GM21526 (cell line): Measurements from ENCODE around the gene PCDH9.

Source experiments
- ATAC-seq: cut with Tn5 transposase; IDR thresholded peaks from one replicate; pipeline ENCODE4 v1.9.1; 2021; ENCODE audit warnings: moderate library complexity; ENCODE audit not compliant: unreplicated experiment, low FRiP score

The PCDH9 gene, protein sequence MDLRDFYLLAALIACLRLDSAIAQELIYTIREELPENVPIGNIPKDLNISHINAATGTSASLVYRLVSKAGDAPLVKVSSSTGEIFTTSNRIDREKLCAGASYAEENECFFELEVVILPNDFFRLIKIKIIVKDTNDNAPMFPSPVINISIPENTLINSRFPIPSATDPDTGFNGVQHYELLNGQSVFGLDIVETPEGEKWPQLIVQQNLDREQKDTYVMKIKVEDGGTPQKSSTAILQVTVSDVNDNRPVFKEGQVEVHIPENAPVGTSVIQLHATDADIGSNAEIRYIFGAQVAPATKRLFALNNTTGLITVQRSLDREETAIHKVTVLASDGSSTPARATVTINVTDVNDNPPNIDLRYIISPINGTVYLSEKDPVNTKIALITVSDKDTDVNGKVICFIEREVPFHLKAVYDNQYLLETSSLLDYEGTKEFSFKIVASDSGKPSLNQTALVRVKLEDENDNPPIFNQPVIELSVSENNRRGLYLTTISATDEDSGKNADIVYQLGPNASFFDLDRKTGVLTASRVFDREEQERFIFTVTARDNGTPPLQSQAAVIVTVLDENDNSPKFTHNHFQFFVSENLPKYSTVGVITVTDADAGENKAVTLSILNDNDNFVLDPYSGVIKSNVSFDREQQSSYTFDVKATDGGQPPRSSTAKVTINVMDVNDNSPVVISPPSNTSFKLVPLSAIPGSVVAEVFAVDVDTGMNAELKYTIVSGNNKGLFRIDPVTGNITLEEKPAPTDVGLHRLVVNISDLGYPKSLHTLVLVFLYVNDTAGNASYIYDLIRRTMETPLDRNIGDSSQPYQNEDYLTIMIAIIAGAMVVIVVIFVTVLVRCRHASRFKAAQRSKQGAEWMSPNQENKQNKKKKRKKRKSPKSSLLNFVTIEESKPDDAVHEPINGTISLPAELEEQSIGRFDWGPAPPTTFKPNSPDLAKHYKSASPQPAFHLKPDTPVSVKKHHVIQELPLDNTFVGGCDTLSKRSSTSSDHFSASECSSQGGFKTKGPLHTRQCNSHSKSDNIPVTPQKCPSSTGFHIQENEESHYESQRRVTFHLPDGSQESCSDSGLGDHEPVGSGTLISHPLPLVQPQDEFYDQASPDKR (N-terminal part only)

DNA sequence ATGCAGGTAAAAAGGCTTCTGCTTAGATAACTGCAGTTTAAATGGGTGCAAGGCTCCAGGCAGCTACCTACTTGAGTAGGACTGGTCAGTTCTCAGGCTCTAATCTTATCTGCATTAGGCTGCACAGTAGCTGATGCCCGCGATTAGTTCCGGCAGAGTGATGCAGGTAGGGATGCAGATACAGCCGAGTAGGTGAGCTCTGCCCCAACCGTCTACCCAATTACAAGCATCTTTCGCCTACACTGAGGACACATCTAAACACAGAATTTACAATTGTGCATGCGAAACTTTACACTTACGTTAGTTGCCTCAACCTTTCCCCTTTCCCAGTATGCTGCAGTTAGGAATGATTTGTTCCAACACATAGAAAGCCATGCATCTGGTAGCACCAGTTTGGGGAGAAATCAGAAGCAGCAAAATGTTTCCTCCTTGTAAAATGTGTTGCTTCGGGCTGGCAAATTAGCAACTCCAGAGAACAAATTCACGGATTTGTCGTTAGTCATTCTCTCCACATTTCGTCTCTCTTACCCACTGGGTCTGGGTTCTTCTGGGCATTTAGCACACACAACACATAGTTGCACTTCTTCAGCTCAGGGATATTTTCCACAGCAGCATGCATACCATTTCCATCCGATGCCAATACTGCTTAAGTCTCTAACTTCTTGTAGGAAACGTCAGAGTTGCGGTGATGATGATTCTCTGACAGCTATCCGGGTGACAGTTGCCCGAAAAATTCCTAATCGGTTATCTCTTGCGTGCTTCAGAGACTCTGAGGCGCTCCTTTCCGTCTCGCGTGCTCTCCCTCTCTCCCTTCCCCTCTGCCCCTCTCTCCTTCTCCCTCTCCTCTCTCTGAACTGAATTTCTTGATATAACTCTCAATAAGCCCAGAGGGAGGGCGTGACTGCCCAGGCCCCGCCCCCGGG, at the start of gene PCDH9:
Gene PCDH9 (minus strand): TSS at position 856 of the 923 bp plus-strand sequence. CDS start 1,896 bp downstream, outside the sequence.
- peak; percentile 12 for ATAC-seq

DNA sequence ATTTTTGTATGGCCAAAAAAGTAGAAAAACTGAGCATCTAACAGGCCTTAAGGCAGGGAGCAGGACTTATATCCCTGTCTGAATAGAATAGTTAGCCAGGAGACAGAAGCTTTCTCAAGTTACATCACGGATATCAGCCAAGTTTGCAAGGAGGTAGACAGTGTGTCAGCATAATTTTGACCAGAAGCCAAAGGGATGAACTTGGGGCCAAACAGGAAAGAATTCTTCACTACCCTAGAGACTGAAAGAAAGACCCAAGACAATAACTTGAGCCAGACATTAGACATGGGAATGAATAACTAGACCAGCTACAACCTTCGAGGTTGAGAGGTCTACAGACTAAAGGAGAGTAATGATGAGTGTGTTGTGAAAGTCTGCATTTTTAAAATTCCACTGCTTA, 48.1 kb upstream of the PCDH9 start:
- no peak for ATAC-seq

DNA sequence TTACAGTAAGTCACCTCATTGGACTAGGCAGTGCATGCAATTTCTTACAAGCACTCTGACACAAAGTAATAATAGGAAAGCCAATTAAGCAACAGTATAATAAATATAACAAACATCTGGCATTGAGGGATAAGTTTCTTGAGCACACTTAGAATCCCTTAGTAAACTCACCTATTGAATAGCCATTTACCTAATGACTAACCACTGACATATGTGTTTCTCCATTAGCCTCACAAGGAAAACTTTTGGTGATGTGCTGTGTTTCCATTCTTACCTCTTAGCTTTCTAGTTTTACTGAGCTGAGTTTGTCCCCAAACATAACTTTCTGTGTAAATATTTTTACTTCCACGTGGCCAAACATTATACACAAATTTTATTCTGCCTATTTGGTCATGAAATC, 47.4 kb upstream of the PCDH9 start:
- ATAC-seq = no peak

DNA sequence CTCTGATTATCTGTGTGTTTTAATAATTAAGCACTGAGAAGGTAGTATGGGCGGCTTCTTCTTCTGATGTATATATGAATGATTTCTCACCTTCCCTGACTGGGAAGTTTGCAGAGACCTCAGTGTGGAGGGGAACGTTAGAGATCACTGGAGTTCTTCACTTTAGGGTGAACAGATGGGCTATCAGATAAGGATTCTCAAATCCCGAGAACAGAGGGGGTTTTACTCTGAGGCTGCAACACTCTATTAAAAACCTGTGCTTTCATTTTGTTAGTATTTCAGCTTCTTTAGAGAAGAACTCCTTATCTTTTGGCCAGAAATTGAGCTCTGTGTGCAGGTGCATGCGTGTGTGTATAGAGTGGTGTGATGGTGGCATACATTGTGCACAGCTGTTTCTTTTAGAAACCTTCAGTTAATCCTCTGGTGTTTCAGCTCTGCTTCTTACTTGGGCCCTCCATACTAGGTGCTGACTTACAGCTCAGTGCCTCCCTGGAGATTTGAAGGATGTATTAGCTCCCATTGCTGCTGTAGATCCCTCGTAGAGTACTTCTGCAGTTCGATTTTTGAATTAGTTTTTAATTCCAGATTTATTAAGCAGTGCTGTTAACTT, 45.3 kb upstream of the PCDH9 start:
- ATAC-seq = no peak

DNA sequence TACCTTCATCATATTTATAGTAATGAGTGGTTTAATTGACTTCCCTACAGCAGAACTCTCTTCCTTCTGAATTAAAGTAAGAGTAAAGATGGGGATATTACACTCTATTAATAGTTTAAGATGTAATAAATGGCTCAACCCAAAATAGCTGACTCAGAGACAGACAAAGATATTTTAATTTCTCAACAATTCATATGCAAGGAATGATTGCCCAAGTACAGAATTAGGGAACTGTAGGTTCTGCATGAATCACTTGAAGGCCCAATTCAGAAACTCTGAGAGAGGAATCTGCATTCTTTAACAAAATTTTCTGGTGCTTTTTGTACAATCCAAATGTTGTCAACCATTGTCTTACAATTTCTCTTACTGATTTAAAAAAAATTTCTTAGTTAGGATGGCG, 42.9 kb upstream of the PCDH9 start:
- ATAC-seq = no peak

DNA sequence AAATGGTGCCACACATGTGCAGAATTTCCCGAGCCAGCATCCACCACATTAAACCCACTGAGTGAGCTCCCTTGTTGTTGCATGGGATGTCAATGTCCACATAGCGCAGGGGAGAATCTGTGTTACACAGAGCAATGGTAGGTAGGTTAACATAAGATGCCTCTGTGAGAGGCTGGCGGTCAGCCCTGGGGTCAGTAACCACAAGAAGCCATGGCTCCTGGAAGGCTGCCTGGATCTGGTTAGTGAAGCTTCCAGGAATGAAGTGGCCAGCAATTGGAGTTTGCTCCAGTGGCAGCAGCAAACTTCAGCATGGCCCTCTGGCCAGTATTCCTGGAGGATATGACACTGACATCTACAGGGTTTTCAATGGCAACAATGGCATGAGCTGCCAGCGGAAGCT, 37.0 kb upstream of the PCDH9 start:
- no peak for ATAC-seq

DNA sequence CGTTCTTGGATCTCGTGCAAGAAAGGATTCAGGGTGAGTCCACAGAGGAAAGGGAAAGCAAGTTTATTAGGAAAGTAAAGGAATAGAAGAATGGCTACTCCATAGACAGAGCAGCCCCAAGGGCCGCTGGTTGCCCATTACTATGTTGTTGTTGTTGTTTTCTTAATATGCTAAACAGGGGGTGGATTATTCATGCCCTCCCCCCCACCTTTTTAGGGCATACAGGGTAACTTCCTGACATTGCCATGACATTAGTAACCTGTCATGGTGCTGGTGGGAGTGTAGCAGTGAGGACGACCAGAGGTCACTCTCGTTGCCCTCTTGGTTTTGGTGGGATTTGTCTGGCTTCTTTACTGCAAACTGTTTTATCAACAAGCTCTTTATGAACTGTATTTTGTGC, 29.1 kb upstream of the PCDH9 start:
- no peak for ATAC-seq

DNA sequence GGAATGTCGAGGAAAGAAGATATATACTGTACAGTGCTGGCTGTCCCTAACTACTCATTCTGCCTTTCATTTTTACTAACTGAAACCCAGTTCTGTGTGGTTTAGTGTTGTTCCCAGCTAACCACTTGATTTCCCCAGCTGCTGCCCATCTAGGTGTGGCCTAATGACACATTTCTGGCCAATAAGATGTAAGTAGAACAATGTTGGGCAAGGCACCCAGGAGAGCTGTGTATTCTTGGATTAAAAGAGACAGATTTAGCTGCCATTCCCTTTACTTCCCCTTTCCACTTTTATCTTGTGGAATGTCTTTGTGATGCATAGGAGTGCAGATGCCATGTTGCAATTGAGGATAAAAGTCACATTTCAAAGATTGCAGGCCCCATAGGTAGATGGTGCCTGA, 28.3 kb upstream of the PCDH9 start:
- no peak for ATAC-seq

DNA sequence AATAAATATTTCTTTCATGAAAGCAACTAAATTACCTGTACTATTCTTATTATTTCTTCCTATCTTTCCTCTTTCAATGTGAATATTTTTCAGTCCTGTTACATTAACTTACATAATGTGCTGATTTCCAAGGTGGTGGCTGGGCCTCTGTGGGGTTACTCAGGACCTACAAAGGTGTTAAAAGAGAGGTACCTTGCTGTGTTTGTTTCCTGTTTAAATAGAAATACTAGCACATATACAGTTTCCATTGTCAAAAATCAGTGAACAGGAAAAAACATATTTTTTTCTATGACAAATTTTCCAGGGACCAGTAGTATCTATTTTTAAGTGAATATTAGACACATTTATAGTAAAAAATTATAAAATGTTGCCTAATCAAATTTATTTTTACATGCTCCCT, 8.7 kb upstream of the PCDH9 start:
- no peak for ATAC-seq

DNA sequence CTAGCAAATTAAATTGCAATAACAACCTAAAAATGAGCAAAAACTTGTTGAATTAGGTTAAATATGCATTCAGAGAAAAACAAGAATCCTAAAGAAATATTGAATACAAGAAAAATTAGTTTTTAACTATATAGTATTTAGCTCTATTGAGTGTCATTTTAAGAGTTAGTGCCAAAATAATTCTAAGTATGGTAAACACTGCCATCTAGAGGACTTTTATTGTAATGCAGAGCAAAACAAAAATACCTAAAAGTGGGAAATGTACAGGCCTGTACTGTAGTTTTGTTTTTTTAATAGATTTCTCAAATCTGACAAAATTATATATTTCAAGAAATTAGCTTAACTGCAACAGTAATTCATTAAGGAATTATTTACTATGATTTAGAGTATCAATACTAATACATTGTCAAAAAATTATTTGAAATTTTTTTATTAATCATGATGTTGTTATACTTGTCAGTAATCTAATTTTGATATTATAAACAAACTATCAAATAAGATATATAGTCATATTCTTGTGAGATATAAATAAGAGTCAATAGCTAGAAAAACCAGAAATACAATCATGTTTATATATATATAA, 8.2 kb upstream of the PCDH9 start:
- ATAC-seq = peak; percentile 81

DNA sequence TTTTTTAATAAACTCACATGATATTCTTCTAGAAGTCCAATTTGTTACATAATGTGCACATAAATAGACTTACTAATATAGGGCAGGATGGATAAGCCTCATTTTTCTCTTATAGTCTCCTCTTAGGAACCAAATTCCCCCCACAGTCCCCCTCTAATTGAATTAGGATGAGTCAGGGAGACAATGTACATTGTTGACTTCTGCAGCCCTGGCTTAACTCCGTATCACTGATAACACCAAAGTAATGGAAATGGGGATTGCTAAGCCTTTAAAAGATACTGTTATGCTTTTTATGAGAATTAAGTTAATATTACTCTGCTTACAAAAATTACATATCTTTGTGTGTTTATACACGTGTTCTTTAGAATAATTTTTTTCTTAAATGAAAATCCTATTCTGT, 5.1 kb upstream of the PCDH9 start:
- ATAC-seq = no peak

DNA sequence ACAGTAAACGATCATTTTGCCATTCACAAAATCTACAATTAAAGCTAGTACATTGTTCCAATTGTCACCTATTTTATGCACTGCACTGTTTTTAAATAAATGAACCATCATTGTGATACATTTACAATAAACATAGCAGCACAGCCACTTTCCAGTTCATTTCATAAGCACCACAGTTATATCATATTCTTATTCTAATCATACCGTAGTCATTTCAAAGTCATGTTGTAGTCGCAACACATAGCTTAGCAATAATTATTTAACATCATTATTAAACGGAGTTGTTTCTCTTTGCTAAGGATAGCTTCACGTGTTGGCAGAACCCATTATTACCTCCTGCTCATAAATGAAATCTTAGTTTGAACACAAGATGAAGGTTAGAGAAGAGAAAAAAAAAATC, 2.2 kb upstream of the PCDH9 start:
- no peak for ATAC-seq

DNA sequence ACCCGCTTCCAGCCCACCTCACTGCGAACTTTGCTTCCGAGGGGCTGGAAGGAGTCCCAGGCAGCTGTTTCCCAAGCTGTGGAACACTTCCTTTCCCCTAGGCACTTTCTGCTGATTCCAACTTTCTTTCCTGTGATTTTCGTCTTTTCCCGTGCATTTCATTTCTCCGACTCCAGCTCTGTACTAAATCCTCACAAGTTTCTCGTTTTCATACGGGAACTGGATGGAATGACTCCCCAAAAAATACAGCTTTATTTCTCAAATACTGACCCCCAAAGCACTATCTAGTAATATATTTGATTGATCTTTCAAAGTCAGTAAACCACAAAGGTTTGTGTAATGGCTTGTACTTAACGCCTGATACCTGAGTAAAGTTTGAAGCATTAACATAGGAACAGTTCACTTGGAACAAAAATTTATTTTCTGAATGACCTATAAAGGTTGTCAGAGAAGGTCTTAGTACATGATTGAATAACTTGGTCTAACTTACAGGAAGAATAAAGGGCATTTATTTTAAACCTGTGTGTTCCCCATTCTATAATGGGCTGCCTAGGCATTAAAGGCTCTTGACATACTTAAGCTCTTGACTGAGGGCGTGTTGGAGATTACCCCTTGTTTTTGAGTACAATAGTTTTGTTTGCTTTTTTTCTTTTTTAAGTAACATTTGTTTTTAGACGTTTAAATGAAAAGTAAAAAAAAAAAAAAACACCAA, 1.3 kb upstream of the PCDH9 start:
- ATAC-seq = no peak

DNA sequence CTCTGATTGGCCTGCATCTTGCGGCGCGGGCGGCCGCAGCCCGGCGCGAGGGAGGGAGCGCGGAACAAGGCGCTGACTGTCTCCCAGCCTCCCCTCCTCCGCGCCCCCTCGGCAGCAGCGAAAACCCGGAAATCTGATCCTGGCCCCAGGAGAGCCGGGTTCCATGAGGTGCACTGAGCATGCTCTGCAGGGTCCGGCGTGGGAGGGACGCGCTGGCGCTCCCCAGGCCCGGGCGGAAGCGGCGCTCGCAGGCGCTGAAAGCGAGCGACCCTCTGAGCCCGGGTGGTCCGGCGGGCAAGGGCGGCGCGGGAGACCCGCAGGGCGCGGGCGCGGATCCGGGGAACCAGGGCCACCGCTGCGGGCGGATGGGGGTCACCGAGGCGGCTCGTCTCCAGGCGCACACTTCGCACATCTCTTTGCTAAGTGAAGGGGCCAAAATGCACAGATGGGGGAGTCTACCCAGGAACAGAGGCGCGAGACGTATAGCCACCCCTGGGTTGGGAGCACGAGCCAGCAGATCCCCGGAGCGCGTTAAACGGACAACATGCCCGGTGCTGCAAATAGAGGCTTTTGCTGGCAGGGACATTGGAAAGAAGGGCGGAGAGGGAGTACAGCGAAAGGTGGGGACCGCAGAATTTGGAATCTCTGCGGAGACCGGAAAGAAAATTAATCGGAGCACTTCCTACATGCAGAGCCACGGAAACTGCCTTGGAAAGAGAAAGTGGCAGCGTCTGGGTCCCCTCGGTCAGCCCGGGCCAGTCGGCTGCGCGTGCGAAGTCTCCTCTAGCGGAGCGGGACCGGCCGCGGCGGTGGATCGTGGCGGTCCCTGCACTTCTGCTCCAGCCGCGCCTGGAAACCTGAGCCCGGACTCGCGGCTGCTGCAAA, 510 bp upstream of the PCDH9 start:
- peak; percentile 100 for ATAC-seq

DNA sequence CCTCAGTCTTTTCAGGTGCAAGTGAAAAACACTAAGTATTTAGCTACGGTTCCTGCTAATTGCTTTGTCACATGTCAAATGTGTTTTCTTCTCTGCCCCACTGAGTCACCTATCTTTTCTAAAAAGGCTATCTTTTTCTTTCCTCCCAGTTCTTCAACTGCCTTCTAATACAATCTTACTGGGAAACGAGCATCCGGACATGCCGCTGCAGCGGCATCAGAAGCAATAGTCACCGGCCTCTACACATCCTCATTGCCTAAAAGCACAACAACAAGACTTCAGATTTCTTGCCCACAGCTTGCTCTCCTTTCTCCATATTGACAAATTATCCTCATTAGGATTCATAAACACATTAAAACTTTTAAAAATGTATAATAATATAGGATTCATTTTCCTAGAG, 1.2 kb downstream of the PCDH9 start:
- no peak for ATAC-seq

DNA sequence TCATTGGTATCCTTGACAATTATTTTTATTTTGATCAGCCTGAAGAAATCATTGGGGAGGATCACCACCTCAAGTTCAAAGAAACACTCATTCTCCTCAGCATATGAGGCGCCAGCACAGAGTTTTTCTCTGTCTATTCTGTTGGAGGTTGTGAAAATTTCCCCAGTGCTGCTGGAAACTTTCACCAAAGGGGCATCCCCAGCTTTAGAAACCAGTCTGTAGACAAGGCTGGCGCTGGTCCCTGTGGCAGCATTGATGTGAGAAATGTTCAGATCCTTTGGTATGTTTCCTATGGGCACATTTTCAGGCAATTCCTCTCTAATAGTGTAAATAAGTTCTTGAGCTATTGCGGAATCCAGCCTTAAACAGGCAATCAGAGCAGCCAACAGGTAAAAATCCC, 2.1 kb downstream of the PCDH9 start:
- ATAC-seq = no peak

DNA sequence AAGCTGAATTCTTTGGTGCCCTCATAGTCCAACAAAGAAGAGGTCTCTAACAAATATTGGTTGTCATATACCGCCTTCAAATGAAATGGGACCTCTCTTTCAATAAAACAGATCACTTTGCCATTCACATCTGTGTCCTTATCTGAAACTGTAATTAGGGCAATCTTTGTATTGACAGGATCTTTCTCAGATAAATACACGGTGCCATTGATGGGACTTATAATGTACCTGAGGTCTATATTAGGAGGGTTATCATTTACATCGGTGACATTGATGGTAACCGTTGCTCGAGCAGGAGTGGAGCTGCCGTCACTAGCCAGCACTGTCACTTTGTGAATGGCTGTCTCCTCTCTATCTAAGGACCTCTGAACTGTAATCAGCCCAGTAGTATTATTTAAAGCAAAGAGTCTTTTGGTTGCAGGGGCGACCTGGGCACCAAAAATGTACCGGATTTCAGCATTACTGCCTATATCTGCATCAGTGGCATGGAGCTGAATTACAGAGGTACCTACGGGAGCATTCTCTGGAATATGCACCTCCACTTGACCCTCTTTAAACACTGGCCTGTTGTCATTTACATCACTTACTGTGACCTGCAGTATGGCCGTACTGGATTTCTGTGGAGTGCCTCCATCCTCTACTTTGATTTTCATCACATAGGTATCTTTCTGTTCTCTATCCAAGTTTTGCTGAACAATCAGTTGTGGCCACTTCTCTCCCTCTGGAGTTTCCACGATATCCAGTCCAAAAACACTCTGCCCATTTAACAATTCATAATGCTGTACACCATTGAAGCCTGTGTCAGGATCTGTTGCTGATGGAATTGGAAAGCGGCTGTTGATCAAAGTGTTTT, 2.8 kb downstream of the PCDH9 start:
- no peak for ATAC-seq
